PC-3 (cell line): ENCODE data around the gene AVP. TPM values are rescaled to one million over a fixed set of nuclear protein-coding genes. Genes with fewer than 3 reads are reported as not detected.
"Not testable (repeated sequence)": the region's sequence is repeated elsewhere in the genome, so short reads cannot be mapped to it uniquely, and the experiment has no call there.

Source experiments
- ATAC-seq: fragments of 200-7000 bp; cut with Tn5 transposase; 2 replicates; pipeline ENCODE4 v1.9.1; 2020; ENCODE audit warnings: mild to moderate bottlenecking, moderate library complexity
- BruUV-seq: library from RNA; stranded (reverse); fragments of 400-500 nt; replicated peaks from 2 replicates; lab custom pipeline; 2021; lab: Mats Ljungman, UMichigan
- CTCF ChIA-PET: fragments of 300-600 bp; sonication (Branson Sonifier 250); formaldehyde crosslinking; loops from one replicate; lab custom pipeline; 2022; ENCODE audit warnings: antibody characterized with exemption; lab: Charles Lee
- POLR2A ChIA-PET: fragments of 300-600 bp; sonication (Branson Sonifier 250); formaldehyde crosslinking; loops from one replicate; lab custom pipeline; 2022; ENCODE audit warnings: antibody characterized with exemption; ENCODE audit not compliant: unreplicated experiment; lab: Charles Lee
- DNase-seq: peaks from one replicate; pipeline ENCODE4 v3.0.0-alpha.2; 2015
- H2AFZ ChIP-seq: fragments of 300-600 bp; sonication (generic); 2 replicates; pipeline ENCODE4 v1.6.0; 2016; ENCODE audit warnings: antibody characterized with exemption, low read length
- H3F3A ChIP-seq: fragments of 300-600 bp; sonication (generic); one replicate; pipeline ENCODE4 v1.6.0; 2017; ENCODE audit warnings: antibody characterized with exemption, low read length, control low read depth, mild to moderate bottlenecking; ENCODE audit not compliant: unreplicated experiment
- H3K27ac ChIP-seq: fragments of 300-600 bp; sonication (generic); 2 replicates; pipeline ENCODE4 v1.5.1; 2016; ENCODE audit warnings: mild to moderate bottlenecking, low read length
- H3K27me3 ChIP-seq: fragments of 300-600 bp; sonication (generic); 2 replicates; pipeline ENCODE4 v1.6.1; 2016; ENCODE audit warnings: low read length, mixed read lengths
- H3K36me3 ChIP-seq: fragments of 300-600 bp; sonication (generic); 2 replicates; pipeline ENCODE4 v1.6.1; 2016; ENCODE audit warnings: low read depth, mixed run types, low read length, mixed read lengths
- H3K4me1 ChIP-seq: fragments of 300-600 bp; sonication (generic); 2 replicates; pipeline ENCODE4 v1.5.1; 2016; ENCODE audit warnings: low read length; ENCODE audit not compliant: insufficient read depth
- H3K4me2 ChIP-seq: fragments of 300-600 bp; sonication (generic); 2 replicates; pipeline ENCODE4 v1.6.0; 2016; ENCODE audit warnings: low read length
- H3K4me3 ChIP-seq: fragments of 300-600 bp; sonication (generic); 2 replicates; pipeline ENCODE4 v1.5.1; 2016; ENCODE audit warnings: mild to moderate bottlenecking, low read length, mixed read lengths
- H3K79me2 ChIP-seq: fragments of 300-600 bp; sonication (generic); 2 replicates; pipeline ENCODE4 v1.6.1; 2017; ENCODE audit warnings: low read length, mixed read lengths
- H3K9ac ChIP-seq: fragments of 300-600 bp; sonication (generic); 2 replicates; pipeline ENCODE4 v1.6.0; 2016; ENCODE audit warnings: mild to moderate bottlenecking, low read length
- H3K9me2 ChIP-seq: fragments of 300-600 bp; sonication (generic); replicated peaks from 2 replicates; pipeline ENCODE4 v1.6.1; 2016; ENCODE audit warnings: mixed run types, low read length, mixed read lengths
- H3K9me3 ChIP-seq: fragments of 300-600 bp; sonication (generic); 2 replicates; pipeline ENCODE4 v1.6.1; 2016; ENCODE audit warnings: low read length, mixed read lengths
- H4K20me1 ChIP-seq: fragments of 300-600 bp; sonication (generic); 2 replicates; pipeline ENCODE4 v1.6.1; 2016; ENCODE audit warnings: low read length, mixed read lengths
- EZH2 ChIP-seq: fragments of 300-600 bp; sonication (generic); IDR thresholded peaks from one replicate; pipeline ENCODE4 v1.6.1; 2017; ENCODE audit warnings: antibody characterized with exemption, mild to moderate bottlenecking, low read length; ENCODE audit not compliant: unreplicated experiment
- EZH2phosphoT487 ChIP-seq: fragments of 300-600 bp; sonication (generic); IDR thresholded peaks from 2 replicates; pipeline ENCODE4 v1.6.1; 2018; ENCODE audit warnings: mild to moderate bottlenecking, antibody characterized with exemption, low read length, borderline replicate concordance
- intact Hi-C: fragments of 100-400 bp; cut with micrococcal nuclease; formaldehyde crosslinking; loops from 2 replicates; pipeline ENCODE4 v1.9.0; 2023
- total RNA-seq: library from RNA; depleted of rRNA; stranded (reverse); fragments of >200 nt; gene quantifications from 2 replicates; pipeline ENCODE4 v1.2.3, GENCODE V29; 2014
- TF ChIP-seq, protein P1 (sequence below): fragments of 300-600 bp; sonication (generic); conservative IDR thresholded peaks from 2 replicates; pipeline ENCODE4 v1.5.1; 2017; ENCODE audit warnings: antibody characterized with exemption, low read depth, mild to moderate bottlenecking, low read length

The AVP gene
- total RNA-seq, 1 experiment from 2014 or later: not detected

DNA sequence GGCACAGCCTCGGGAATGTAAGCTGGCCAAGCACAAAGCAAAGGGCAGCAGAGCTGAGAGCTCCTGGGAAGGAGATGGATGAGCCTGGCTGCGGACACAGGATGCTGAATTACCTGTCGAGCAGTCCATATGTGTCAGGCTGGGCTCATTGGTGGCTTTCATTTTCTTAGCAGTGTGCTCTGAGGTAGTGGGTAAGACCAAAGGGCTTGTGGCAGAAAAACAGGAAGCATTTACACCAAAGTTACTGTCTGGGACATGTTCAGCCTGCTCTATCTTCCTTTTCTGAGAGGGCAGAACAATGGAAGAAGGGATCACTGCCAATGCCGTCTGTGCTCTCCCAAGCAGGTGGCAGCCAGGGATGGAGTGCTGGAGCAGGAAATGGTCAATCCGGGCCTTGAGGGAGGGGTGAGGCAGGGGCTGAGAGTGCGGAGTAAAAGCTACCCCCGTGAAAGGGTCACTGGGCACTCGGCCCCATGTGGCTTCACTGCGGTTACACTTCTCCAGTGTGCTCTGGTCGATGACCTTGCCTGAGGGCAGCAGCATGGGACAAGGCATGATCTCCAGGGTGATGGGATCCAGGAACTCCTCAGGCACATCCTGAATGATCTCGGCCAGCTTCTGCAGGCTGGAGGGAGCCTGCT is 36.9 kb upstream of the AVP start:
- H3K9me3 ChIP-seq: no peaks in the 10 kb centered on the region
- peaks cover 13% of the 10 kb centered on the region for H3K4me1 ChIP-seq
- H3K27me3 ChIP-seq: no peaks in the 10 kb centered on the region
- H3F3A ChIP-seq: no peaks in the 10 kb centered on the region
- intact Hi-C loops: no loop called here
- no peaks in the 10 kb centered on the region for H4K20me1 ChIP-seq
- H3K4me3 ChIP-seq: no peak overlapping the region
- BruUV-seq: no TSS peak
- H3K9ac ChIP-seq: no peak overlapping the region
- H3K79me2 ChIP-seq: no peaks in the 10 kb centered on the region
- no peak overlapping the region for H3K4me2 ChIP-seq
- no peak overlapping the region for H3K27ac ChIP-seq
- no peaks in the 10 kb centered on the region for H3K9me2 ChIP-seq
- ChIA-PET POLR2A (no interaction called here), CTCF (no interaction called here)
- ATAC-seq (no peak), DNase-seq (no peak)
- H2AFZ ChIP-seq: no peak overlapping the region
- H3K36me3 ChIP-seq: peaks cover 7% of the 10 kb centered on the region; the same call in 1 of the 2 replicates
- TF ChIP-seq EZH2 (no peak), EZH2phosphoT487 (no peak)
- TF ChIP-seq, protein P1, sequence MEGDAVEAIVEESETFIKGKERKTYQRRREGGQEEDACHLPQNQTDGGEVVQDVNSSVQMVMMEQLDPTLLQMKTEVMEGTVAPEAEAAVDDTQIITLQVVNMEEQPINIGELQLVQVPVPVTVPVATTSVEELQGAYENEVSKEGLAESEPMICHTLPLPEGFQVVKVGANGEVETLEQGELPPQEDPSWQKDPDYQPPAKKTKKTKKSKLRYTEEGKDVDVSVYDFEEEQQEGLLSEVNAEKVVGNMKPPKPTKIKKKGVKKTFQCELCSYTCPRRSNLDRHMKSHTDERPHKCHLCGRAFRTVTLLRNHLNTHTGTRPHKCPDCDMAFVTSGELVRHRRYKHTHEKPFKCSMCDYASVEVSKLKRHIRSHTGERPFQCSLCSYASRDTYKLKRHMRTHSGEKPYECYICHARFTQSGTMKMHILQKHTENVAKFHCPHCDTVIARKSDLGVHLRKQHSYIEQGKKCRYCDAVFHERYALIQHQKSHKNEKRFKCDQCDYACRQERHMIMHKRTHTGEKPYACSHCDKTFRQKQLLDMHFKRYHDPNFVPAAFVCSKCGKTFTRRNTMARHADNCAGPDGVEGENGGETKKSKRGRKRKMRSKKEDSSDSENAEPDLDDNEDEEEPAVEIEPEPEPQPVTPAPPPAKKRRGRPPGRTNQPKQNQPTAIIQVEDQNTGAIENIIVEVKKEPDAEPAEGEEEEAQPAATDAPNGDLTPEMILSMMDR: no peak

- Histone ChIP-seq H2AFZ (no peak overlapping the region), H3K9me3 (no peaks in the 10 kb centered on the region), H3K27me3 (no peaks in the 10 kb centered on the region), H3K79me2 (no peaks in the 10 kb centered on the region), H3F3A (no peaks in the 10 kb centered on the region), H3K4me2 (no peak overlapping the region), H3K27ac (no peak overlapping the region), H3K9me2 (no peaks in the 10 kb centered on the region), H3K4me3 (no peak overlapping the region), H3K9ac (no peak overlapping the region), H3K36me3 (peaks cover 7% of the 10 kb centered on the region; the same call in 1 of the 2 replicates), H4K20me1 (no peaks in the 10 kb centered on the region), H3K4me1 (peaks cover 13% of the 10 kb centered on the region)
- no peak for DNase-seq
- intact Hi-C loops: no loop called here
- no peak for ATAC-seq
- no TSS peak for BruUV-seq
- ChIA-PET POLR2A (no interaction called here), CTCF (no interaction called here)
- TF ChIP-seq EZH2 (no peak), EZH2phosphoT487 (no peak)
- TF ChIP-seq, protein P1: no peak
Measured at GRCh38 chr20:3119044-3119443, 34.5 kb upstream of the AVP start.

GRCh38 chr20:3117839-3118379 is 33.4 kb upstream of the AVP start:
- H3K4me2 ChIP-seq, BruUV-seq, H4K20me1 ChIP-seq, CTCF ChIA-PET, H2AFZ ChIP-seq, DNase-seq, ATAC-seq, intact Hi-C loops, H3K27me3 ChIP-seq, H3K4me1 ChIP-seq, POLR2A ChIA-PET, H3K36me3 ChIP-seq, H3K9me3 ChIP-seq, H3K27ac ChIP-seq, H3F3A ChIP-seq, H3K9me2 ChIP-seq, H3K79me2 ChIP-seq, H3K9ac ChIP-seq, H3K4me3 ChIP-seq: not testable (repeated sequence)
